Stimulated activated CD4-positive, alpha-beta T cell treated with anti-CD3 and anti-CD28 coated beads, TNF-alpha, amount 100 ng/mL, for 4 hours (primary cell): ENCODE data around the gene LYG1.
"Not testable (repeated sequence)": the region's sequence is repeated elsewhere in the genome, so short reads cannot be mapped to it uniquely, and the experiment has no call there.

Experiments used
- DNase-seq, 3 experiments: peaks; one replicate each; pipeline ENCODE4 v3.0.0-alpha.2; 2020; ENCODE audit warnings: low read depth in 3 of 3

Gene LYG1

DNA sequence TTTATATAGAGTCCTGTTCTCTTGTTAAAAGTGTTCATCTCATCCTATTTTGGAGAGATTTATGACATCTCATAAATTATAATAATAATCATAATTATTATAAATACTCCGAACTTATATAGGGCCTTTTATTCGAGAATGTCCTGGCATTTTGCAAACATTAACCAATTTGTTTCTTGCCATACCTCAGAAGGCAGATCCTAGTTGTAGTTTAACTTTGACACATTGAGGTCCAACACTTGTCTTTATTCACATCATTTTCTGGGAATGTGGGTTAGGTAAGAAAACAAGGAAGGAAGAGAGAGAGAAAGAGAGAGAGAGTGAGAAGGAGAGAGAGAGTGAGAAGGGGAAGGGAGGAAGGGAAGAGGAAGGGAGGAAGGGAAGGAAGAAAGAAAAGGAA is at the start of gene LYG1:
TSS of gene LYG1 (minus strand) at position 101 of the 400 bp plus-strand sequence. CDS start 5,527 bp downstream, outside the sequence.
- DNase-seq: not testable (repeated sequence)

DNA sequence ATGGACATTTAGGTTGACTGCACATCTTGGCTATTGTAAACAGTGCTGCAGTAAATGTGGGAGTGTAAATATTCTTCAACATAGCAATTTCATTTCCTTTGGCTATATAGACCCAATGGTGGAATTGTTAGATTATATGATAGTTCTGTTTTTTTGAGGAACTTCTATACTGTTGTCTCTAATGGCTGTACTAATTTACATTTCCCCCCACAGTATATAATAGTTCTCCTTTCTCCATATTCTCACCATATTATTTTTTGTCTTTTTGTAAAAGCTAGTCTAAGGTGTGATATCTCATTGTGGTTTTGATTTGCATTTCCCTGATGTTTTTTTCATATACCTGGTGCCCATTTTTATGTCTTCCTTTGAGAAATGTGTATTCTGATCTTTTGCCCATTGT is 49.2 kb upstream of the LYG1 start:
- no peak for DNase-seq

DNA sequence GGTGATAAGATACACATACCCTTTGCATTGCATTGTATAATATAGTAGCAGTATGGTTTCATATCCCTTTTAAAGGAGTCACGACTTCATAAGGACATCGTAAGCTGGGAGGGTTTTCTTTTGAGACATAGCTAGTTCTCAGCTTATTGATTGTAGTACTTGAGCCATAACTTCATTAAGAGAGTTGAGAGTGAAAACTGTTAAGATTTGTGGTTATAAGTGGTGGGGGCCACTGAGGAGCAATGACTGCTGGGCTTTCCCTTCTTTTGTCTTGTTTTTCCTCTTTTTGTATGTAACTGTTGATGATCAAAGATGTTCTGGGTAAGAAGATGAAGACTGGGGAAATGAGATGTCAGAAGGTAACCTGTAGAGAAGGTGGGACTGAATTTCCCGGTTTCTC is 47.2 kb upstream of the LYG1 start:
- no peak for DNase-seq

- no peak for DNase-seq
Measured at GRCh38 chr2:99346218-99346617, 45.2 kb upstream of the LYG1 start.

GRCh38 chr2:99345446-99345845 is 44.4 kb upstream of the LYG1 start:
- not testable (repeated sequence) for DNase-seq

GRCh38 chr2:99342536-99342935 is 41.5 kb upstream of the LYG1 start:
- DNase-seq: no peak

DNA sequence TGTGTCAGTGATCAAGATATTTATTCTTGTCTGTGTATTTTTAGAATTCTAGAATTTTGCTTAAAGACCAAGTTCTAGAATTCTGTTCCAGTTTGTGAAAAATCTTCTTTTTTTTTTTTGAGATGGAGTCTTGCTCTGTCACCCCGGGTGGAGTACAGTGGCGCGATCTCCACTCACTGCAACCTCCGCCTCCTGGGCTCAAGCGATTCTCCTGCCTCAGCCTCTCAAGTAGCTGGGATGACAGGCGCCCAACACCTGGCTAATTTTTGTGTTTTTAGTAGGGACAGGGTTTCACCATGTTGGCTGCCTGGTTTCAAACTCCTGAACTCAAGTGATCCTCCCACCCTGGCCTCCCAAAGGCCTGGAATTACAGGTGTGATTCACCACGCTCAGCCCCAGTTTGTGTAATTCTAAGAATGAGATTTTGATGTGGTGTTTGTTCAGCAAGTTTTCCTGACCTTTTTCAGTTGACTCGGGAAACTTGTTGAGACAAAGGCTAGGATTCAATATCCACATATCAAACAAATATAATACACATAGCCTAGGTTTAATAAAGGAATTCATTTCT is 39.8 kb upstream of the LYG1 start:
- DNase-seq: no peak

DNA sequence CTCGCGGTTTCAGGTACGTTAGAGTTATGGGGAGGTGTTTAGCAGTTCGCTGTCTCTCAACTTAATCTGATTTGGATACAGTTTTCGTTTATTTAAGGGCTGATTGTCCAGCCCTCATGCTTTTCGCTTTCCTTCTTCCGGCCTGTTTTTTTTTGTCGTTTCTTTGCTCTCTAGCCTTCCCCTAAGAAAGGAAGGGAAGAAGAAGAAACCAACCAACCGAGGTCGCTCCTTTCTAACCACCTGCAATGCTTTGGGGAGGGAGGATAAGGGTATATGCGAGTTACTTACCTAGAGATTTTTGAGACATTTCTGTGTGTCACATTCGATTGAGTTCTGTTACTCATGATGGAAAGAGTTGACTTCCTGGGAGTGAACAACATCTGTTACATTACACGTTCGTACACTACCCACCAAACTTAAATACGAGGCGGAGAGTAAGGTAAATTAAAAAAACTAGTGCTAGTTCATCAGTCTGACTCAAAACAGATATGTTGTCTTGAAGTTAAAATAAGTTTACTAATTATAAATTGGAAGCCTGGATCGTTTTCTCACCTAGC is 37.1 kb upstream of the LYG1 start:
- no peak for DNase-seq

DNA sequence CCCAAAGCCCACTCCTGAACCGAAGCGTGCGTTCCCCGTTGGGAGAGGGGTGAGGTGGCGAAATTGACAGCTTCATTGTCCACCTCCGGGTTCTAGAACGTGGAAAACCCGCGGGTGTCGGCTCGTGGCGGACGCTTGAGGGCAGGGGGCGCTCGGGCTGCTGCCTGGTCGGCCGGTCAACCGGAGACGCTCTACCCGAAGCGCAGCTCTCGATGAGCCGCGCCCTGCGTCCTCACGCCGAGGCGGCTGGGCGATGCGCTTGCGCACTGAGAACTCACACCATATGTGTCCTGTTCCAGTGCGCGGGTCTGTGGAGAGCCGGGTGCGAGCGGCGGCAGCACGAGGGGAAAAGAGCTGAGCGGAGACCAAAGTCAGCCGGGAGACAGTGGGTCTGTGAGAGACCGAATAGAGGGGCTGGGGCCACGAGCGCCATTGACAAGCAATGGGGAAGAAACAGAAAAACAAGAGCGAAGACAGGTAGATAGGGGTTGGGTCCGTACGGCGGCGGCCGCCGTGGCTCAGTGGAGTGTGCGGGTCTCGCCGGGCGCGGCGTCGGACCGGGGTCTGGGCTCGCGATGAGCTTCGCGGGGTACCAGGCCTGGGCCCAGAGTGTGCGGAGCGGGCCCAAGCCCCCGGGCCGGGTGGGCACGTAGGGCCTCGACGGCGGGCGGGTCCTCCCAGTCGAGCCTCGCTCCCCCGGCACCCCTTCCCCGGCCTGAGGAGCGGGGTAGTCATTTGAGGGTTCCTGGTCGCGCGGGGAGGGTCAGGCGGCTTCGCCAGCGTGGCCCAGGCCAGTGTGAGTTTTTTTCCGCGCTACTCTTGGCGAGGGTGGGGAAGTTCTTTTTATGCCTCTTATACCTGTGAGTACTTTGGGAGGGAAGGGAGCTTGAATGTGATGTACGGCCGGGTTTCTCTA is 36.4 kb upstream of the LYG1 start, which contains the start of gene EIF5B:
TSS of gene EIF5B (plus strand) at position 277 of the 916 bp plus-strand sequence. CDS start at position 443, 166 bp downstream.
- DNase-seq: peak; percentile 85 to 91 (median 86)

DNA sequence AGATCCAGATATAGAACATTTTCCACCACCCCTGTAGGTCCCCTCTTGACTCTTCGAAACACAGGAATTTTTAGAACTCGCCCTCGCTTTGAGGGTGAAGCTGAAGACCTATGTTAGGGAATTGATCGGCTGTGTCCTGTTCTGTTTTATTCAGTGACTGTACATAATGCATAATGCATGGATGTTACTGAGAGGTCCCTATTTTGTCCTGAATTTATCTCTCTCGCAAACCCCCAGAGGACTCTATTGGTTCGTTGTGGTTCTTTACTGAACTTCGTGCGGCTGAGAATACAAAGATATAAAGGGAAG is 35.8 kb upstream of the LYG1 start:
- DNase-seq: no peak

DNA sequence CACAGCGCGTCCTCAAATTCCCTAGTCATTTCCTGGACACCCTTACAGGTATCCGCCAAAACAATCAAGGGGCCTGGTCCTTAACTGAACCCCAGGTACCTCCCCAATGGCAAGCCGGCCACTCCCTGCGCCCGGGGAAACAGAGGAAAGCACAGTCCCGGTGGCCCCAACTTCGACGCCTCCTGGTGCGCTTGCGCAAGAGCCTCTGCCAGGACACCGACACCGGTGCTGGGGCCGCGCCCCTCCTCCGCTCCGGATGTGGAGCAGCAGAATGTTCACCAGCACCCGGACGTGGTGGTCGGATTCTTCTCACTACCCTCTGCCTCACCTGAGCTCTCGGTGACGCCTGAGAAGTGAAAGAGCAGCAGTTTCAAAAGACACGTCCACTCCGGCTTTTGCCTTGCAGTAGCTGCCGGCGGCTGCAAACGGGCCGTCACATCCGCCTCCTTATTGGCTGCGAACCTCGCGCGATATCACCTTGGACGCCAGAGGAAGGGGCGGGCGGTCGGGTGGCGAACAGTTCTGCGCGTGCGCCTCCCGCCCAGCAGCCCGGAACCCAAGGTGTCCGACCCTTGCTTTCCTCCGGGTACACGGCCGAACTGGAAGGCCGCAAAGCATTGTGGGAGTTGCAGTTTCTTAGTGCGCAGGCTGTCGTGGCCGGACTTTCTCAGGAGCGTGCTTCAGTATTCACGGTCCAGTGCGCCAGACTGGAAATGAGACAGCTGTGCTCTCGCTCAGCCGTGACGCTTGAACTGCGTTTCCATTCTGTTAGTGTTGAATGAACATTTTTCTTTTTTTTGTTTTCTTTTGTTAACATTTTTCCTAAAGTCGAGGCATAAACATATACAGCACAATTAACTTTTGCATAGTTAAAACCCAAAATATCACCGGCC is 35.2 kb upstream of the LYG1 start, which contains the start of gene TXNDC9:
TSS of gene TXNDC9 (minus strand) at position 423 of the 893 bp plus-strand sequence. CDS start 3,123 bp downstream, outside the sequence.
- peak; percentile 90 to 96 (median 96) for DNase-seq

- DNase-seq: no peak
Measured at GRCh38 chr2:99325384-99325783, 24.4 kb upstream of the LYG1 start.

DNA sequence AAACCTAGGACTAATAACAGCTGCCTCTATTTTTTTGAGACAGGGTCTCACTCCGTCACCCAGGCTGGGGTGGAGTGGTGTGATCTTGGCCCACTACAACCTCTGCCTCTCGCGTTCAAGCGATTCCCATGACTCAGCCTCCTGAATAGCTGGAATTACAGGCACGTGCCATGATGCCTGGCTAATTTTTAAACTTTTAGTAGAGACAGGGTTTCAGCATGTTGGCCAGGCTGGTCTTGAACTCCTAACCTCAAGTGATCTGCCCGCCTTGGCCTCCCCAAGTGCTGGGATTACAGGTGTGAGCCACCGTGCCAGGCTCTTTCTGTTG is 16.8 kb upstream of the LYG1 start:
- DNase-seq: not testable (repeated sequence)

DNA sequence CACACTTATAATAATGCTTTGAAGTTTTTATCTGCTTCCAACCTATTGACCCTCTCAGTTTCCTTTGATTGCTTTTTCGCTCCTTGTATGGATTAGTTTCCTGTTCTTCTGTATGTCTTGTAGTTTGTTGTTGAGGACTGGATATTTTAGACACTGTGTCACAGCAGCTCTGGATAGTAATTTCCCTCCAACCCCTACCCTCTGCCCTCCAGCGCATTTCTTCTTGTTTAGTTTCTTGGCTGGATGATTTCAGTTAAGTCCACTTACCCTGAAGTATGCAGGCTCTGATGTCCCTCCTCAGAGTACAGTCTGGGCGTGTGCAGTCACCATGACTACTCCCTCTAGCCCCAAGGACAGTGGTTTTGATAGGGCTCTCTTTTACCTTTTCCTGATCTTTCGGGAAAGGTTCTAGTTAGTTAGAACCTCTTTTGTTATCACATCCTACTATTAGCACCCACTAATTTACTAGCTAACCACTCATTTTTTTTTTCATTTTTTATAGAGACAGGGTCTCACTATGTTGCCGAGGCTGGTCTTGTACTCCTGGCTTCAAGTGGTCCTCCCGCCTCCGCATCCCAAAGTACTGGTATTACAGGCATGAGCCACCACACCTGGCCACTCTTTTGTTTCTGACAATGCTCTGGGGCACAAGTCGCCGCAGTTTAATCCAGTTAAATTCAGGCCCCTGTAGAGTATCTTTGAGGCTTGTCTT is 16.3 kb upstream of the LYG1 start:
- no peak for DNase-seq

DNA sequence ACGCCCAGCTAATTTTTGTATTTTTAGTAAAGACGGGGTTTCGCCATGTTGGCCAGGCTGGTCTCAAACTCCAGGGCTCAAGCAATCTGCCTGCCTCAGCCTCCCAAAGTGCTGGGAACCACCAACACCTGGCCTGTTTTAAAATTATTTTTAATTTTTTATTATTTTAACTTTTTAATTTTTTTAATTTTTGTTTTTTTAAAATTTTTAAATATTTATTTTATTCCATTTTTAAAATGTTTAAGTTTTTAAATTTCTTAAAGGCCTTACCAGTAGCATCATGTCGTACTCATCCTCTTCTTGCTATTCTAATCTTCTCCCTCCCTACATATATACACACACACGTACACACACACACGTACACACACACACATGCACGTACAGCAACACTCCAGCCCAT is 1.4 kb downstream of the LYG1 start:
- no peak for DNase-seq

DNA sequence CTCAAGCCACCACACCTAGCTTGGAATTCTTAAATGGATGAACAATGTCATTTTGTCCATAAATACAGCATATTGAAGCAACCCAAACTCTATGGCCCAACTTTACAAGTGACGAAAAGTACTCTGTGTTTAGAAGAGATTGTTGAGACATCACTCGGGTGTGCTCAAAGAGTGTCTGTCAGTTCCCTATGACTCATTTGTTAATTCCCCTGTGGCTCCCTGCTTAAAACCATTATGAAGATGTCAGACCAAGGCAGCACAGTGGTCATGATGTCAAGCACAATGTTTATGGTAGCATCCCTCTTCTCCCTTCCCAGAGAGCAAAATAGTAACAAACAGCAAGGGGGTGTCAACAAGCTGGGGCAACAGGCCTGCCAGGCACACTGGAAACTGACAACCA is 3.0 kb downstream of the LYG1 start:
- DNase-seq: no peak

DNA sequence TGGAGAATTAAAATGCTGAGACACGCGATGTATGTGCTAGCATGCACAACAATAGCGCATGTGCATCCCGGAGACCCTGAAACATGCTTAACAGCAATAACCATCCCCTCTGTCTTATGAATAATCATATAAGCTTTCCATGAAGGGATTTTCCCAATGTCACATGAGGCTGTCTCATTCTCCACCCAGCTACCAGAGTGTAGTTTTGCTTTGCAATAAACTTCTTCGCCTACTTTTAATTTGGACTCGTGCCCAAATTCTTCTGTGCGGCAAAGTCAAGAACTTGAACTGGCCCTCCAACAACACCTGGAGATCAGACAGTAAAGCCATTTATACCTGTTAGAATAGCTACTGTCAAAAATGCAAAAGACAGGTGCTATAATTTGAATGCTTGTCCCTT is 15.5 kb downstream of the LYG1 start:
- DNase-seq: no peak

DNA sequence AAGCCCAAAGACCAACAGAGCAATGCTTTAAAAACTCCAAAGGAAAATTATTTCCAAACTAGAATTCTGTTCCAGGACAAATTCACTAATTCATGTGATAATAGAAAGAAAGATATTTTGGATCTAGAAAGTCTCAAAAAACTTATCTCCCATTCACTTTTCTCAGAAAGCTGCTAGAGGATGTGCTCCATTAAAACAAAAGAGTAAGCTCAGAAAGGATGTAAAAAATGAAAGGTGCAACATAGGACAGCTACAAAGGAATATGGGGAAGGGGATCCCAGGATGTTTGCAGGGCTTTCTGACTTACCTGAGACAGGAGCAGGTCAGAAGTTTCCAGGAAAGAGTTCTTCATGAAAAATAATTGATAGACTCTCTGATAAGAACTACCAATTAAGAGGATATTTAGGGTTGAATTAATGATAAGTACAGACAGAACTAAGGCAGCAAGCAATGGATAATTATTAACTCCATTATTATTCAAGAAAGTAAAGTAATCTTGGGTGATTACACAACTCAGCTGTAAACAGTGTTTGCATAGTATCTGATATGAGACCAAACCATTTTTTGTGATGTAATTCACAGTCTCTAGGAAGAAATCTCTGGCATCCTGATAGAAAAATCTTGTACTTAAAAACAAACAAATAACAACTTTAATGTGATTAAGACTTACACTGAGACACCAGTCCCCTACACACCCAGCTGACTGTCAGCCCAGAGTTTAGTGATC is 20.9 kb downstream of the LYG1 start:
- no peak for DNase-seq

DNA sequence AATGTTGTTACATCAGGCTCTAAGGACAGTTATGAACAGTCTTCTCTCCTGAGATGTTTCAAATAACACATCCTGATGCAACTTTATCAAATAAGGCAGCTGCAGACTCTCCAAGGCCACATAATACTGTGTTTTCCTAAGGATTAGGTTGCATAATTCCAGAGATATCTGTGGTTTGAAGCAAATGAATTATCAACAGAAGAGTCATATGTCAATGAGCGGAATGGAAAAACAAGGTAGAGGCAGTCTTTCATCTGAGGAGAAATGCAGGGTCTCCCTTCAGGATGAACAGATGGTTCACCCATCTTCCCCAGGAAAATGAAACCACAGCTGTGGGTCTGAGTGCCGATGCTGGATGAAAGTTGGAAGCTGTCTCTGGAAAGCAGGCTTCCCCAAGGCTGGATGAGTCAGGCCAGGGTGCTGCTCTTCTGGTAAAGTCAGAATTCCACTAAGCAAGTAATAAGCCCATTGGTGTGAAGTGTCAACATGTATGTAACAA is 22.2 kb downstream of the LYG1 start:
- DNase-seq: no peak

DNA sequence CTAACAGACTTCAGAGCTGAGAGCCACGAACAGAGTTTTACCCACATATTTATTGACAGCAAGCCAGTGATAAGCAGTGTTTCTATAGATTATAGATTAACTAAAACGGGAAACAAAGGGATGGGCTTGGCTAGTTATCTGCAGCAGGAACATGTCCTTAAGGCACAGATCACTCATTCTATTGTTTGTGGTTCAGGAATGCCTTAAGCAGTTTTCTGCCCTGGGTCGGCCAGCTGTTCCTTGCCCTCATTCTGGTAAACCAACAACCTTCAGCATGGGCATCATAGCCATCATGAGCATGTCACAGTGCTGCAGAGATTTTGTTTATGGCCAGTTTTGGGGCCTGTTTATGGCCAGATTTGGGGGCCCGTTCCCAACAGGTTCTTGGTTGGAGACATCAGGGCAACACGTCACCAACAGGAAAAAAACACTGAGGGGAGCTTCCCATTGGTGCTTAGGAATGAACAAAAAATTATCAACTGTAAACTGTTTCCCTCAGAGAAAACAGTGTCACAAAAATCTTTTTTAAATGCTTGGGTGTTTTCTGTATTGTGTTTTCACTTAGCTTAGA is 22.7 kb downstream of the LYG1 start:
- DNase-seq: not testable (repeated sequence)
